GM18511 (cell line): ENCODE data around the gene PRSS53.
"Not testable (repeated sequence)": the region's sequence is repeated elsewhere in the genome, so short reads cannot be mapped to it uniquely, and the experiment has no call there.

Source experiments
- ATAC-seq: cut with Tn5 transposase; IDR thresholded peaks from one replicate; pipeline ENCODE4 v1.9.1; 2021; ENCODE audit warnings: mild to moderate bottlenecking, moderate library complexity; ENCODE audit not compliant: unreplicated experiment

The PRSS53 gene

DNA sequence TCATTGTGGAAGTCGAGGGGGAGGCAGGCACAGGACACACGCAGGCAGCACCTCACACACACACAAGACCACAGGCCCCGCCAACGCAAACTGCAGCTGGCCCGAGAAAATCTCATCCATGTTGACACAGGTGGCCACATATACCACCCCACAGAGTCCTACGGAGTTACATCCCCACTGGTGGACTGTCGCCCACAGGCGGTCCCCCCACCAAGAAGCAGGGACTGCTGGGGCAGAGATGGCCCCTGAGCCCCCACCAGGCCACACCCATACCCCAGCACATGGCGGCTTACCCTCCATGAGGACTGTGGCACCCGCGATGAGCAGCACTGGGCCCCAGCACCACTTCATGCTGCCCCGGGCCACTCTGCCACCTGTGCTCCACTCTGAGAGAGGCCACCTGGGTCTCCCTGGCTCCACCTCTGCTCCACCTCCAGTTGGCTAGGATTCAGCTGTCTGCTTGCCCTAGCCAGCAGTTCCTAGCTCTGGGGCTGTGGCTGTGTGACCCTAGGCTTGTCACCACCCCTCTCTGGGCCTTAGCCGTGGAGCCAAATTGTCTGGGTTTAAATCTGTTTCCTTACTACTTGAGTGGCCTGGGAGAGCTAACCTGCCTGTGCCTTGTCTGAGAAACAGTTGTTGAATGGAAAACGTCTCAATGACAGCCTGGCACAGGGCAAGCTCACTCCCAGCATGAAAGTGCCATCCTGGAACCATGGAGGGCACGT, at the start of gene PRSS53:
TSS of gene PRSS53 (minus strand) at position 485 of the 725 bp plus-strand sequence. CDS start at position 351, 134 bp downstream.
- no peak for ATAC-seq

GRCh38 chr16:31136822-31137499, 48.2 kb upstream of the PRSS53 start:
- ATAC-seq = not testable (repeated sequence)

GRCh38 chr16:31136287-31136662, 47.5 kb upstream of the PRSS53 start:
- no peak for ATAC-seq

GRCh38 chr16:31135535-31136286, 47.0 kb upstream of the PRSS53 start, which contains the start of gene PRSS8:
TSS of gene PRSS8 (minus strand) at chr16:31135727. CDS start at chr16:31135498, 229 bp downstream.
- no peak for ATAC-seq

- ATAC-seq = no peak
These were observed 46.1 kb upstream of the PRSS53 start for GRCh38 chr16:31134625-31135534.

GRCh38 chr16:31134091-31134571, 45.4 kb upstream of the PRSS53 start:
- ATAC-seq = no peak

GRCh38 chr16:31133046-31133501, 44.3 kb upstream of the PRSS53 start:
- ATAC-seq = no peak

DNA sequence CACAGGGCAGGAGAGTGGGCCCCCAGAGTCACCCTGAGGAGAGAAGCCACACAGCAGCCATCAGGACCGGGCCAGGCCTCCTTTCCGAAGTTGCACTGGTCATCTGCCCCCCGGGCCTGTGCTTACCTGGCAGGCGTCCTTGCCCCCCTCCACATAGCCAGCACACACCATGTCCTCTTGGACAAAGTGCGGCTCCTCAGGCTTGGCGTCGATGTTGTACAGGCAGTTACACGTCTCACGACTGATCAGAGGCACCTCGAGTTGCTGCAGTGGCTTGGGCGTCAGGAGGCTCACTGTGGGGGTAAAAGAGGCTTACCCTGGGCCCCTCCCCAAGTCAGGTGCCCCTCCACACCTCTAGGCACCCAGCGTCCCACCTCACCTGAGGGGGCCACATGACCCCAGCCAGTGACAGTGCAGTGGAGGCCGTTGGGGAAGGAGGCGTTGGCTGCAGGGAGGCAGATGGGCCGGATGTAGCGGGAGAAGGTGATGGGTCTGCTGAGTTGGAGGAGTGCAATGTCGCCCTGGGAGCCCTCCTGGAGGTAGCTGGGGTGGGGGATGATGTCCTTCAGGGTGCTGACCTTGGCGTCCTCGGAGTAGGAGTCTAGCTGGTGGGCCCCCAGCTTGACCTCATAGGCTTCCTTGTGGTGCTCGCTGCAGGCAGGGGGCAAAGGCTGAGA, 43.7 kb upstream of the PRSS53 start:
- no peak for ATAC-seq

DNA sequence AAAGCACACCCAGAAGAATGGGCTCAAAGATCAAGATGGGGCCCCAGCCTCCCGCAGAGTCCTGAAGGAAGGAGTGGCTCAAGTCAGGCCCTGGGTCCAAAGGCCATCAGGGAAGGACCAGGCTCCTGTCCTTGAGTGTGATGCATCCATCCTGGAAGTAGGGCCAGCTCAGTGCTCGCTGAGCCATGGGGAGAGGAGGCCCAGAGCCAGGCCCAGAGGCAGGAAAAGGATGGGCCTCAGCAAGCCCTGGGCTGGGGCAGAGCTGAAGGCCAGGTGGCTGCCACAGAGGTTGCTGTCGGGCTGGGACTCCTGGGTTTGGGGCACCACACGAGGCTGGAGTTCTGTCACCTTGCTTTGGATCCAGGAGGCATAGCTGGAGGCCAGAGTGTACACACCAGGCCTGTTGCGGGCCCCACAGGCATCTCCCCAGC, 43.1 kb upstream of the PRSS53 start:
- ATAC-seq = no peak

DNA sequence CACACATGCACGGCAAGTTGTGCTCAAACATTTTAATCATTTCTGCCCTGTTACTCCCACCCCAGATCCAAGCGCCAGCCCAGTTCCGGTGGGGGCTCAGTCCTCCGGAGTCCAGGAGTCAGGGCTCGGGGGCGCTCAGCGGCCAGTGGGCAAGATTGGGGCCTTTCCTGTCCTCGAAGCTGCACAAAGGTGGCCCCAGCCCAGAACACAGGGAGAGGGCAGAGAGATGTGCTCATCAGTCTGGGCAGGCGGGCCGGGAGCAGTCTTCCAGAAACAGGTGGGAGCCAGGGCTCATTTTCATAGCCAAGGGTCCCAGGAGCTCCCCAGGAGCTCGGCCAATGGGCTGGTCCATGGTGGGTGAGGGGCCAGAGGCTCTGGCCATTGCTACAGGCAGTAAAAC, 42.7 kb upstream of the PRSS53 start:
- no peak for ATAC-seq

GRCh38 chr16:31130899-31131298, 42.2 kb upstream of the PRSS53 start:
- no peak for ATAC-seq

DNA sequence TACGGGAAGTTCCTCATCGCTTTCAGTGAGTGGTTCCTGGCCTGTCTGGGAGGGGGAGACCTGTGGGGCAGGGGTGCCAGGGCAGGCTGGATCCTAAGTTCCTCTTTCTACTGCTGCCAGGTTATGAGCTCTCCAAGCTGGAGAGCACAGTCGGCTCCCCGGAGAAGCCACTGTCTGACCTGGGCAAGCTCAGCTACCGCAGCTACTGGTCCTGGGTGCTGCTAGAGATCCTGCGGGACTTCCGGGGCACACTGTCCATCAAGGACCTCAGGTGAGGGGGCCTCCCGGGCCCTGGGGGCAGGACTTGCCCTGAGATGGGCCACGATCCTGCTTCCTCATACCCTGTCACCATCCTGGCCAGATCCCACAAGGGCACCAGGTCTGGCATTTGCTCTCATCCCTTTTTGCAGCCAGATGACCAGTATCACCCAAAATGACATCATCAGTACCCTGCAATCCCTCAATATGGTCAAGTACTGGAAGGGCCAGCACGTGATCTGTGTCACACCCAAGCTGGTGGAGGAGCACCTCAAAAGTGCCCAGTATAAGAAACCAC, 41.7 kb upstream of the PRSS53 start:
- no peak for ATAC-seq

DNA sequence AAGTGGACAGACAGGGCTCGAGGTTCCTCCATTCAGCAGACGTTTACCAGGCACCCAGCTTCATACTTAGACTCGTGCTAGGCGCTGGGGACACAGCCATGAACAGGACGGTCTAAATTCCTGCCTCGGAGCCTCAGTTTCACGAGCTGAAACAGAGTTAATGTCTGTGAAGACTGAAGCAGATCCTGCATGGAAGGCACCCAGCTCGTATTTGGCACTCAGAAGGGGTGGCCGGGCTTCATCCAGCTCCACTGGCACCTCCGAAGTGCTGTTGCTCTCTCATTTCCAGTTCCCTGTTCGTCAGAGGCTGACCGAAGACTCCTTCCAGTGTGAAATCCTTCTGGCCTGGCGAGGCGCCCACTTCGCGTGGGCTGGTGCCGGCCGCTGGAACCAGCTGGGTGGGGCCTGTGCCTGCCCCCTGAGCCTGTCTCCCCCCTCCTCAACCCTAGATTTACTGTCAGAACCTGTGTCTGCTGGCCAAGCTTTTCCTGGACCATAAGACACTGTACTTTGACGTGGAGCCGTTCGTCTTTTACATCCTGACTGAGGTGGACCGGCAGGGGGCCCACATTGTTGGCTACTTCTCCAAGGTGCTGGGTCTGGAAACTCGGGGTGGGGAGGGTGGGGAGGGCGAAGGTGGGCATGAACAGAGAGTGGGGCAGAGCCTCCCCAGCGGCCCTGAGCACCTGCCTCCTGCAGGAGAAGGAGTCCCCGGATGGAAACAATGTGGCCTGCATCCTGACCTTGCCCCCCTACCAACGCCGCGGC, 41.0 kb upstream of the PRSS53 start:
- ATAC-seq = no peak

DNA sequence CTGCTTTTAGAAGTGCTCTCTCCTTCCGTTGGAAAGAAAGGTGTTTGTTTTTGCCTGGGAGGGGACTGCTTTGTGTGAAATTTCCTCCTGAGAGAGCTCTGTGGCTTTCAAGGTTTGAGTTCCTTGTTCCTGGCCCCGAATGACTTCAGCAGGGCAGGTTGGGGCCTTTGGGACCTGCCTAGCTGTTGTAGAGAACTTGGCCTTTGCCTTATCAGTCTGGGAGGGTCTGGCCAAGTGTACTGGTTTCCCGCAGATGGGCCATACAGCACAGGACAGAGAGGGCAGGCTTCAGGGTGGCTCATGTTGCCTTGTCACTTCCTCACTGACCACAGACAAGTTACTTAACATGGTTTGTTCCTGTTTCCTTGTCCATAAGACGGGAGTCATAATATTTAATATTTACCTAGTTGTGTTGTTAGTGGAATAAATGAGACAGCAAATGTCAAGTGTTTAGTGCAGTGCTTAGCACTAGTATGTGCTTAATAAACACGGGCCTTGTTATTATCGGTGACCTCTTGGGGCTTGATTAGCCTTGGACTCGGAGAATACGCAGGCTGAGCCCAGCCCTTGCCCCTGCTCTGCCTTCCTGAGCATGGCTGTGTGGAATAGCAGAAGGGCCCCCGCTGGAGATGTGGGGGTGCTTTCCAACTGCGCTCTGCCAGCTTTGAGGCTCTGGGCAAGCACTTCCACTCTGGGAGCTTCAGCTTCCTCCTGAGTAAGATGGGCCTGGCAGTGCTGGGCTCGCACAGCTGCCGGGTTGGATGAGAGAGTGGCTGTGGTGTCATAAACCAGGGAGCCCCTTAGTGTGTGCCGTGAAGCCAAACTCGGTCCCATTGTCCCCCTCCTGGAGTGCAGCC, 40.2 kb upstream of the PRSS53 start:
- ATAC-seq = no peak

DNA sequence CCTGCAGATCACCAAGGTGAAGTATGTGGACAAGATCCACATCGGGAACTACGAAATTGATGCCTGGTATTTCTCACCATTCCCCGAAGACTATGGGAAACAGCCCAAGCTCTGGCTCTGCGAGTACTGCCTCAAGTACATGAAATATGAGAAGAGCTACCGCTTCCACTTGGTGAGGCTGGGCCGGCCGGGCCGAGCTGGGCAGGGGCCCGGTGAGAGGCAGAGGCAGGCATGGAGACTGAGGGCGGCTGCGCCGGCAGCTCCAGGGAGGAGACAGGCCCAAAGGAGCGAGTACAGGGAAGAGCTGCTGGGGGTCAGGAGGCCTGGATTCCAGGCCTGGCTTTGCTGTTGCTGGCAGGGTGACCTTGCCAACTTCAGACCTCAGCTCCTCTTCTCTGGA, 38.4 kb upstream of the PRSS53 start:
- no peak for ATAC-seq

DNA sequence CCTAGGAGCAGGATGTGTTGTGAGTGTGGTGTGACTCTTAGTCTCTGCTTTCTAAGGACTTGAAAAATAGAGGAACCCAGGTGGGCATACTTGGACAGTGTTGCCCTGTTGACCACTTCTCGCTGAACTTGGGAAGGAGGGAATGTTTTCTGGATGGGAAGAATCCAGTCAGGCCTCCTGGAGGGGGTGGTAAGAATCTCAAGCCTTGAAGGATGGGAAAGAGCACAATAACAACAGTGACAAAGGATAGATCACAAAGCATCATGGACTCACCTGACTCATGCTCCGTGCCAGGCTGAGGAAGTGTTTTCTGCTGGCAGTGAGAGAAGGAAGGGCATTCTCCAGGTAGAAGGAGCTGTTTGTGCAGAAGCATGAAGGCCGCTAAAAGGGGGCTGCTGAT, 37.1 kb upstream of the PRSS53 start:
- no peak for ATAC-seq

DNA sequence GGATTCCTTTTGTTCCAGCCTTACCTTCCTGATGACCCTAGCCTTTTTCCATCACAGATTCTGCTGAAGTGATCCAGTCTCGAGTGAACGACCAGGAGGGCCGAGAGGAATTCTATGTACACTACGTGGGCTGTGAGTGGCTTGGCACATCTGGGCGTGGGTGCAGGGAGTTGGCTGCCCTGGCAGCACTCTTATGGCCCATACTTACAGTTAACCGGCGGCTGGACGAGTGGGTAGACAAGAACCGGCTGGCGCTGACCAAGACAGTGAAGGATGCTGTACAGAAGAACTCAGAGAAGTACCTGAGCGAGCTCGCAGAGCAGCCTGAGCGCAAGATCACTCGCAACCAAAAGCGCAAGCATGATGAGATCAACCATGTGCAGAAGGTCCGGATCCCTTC, 31.4 kb upstream of the PRSS53 start:
- no peak for ATAC-seq
